GM12874 (cell line): Measurements from ENCODE around the gene VWF.

Experiments used
- TF ChIP-seq, protein P1 (sequence below): IDR thresholded peaks from 2 replicates; pipeline ENCODE4 v1.5.1; 2011; ENCODE audit warnings: low read depth, mild to moderate bottlenecking, control low read depth, low read length, moderate library complexity; ENCODE audit not compliant: insufficient read depth

VWF gene

DNA sequence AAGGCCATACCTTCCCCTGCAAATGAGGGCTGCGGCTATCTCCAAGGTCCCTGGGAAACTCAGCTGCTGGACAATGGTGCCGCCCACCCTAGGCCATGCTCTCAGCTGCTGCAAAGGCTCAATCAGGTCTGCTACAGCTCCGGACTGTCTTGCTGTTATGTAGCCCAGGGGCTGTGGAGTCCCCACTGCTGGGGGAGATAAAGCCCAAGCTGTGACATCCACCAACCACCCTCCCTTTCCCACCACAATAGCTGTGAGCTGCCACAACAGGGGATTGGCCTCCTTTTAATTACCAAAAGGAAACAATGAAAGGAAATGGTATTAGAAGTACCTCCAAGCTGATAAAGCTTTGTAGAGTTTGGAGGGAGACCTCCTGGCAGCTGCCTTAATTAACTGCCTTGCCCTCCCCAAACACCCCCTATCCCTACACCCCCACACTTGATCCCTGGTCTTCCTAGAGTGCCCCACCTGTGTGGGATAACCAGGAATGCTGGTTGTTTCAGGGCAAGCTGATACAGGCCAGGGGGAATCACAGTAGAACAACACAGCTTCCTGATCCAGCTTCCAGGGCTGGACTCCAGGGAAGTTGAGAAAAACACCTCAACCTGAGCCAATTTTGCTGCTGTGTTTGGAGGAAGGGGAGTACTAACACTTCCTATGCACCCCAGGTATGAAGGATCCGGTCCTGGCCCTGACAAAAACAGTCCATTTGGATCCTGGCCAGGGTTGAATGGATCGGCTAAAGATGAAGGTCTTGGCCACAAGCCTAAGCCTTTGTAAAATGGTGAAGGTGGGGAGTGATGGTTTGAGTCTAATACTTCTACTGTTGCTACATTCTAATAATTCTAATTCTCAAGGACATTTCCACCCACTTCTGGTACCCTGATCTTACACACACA, at the start of gene VWF:
Gene VWF, minus strand, starts transcription at position 260 of the 899 bp plus-strand sequence. CDS start 1,474 bp downstream, outside the sequence.
- TF ChIP-seq, protein P1, sequence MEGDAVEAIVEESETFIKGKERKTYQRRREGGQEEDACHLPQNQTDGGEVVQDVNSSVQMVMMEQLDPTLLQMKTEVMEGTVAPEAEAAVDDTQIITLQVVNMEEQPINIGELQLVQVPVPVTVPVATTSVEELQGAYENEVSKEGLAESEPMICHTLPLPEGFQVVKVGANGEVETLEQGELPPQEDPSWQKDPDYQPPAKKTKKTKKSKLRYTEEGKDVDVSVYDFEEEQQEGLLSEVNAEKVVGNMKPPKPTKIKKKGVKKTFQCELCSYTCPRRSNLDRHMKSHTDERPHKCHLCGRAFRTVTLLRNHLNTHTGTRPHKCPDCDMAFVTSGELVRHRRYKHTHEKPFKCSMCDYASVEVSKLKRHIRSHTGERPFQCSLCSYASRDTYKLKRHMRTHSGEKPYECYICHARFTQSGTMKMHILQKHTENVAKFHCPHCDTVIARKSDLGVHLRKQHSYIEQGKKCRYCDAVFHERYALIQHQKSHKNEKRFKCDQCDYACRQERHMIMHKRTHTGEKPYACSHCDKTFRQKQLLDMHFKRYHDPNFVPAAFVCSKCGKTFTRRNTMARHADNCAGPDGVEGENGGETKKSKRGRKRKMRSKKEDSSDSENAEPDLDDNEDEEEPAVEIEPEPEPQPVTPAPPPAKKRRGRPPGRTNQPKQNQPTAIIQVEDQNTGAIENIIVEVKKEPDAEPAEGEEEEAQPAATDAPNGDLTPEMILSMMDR, result no peak

DNA sequence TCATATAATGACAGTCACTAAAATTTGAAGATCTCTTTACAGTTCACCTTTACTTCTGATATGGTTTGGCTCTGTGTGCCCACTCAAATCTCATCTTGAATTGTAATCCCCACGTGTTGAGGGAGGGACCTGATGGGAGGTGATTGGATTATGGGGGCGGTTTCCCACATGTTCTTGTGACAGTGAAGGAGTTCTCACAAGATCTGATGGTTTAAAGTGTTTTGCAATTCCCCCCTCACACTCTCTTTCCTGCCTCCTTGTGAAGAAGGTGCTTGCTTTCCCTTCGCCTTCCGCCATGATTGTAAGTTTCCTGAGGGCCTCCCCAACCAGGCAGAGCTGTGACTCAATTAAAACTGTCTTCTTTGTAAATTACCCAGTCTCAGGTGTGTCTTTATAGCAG, 48.4 kb upstream of the VWF start:
- TF ChIP-seq, protein P1, result no peak

DNA sequence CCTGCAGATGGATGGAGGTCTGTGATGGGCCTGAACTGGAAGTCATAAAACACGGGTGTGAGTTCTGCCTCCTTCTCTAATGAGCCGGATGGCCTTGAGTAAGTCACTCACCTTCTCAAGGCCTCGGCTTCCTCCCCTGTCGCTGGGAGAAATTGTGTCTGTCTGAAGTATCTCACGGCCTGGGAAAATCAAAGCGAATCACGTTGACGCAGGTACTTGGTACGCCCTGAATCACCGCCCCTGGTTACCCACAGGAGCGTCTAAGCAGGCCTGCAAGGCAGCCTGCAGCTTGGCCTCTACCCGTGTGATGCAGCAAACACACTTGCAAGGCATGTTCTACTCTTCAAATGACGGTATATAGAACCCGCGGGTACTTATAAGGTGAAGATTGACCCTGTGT, 47.6 kb upstream of the VWF start:
- TF ChIP-seq, protein P1, result no peak

DNA sequence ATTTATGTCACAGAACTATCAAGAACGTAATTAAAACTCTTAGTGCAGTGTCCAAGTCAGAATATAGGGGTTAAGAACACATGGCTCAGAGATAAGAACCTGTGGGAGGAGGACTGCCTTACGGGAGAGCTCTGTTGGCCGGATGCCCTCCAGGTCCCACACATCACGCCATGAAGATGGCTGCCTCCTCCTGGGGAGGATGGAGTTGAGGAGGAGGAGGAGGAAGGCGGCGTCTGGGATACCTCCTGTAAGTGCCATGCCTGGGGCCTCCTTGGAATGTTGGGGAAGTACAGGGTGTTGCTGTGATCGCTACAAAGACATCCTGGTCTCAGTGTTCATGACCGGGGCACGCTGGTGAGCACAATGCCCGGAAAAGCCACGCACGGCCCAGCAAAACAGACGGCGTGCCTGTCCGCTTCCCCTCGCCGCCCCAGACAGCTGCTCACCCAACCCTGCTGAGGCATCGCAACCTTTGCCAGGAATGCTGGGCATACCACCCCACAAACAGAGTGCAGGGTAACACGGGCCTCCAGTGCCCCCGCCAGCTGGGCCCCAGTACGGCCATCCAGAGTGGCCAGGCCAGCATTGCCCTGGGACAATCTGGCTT, 47.0 kb upstream of the VWF start:
- TF ChIP-seq, protein P1, result no peak

DNA sequence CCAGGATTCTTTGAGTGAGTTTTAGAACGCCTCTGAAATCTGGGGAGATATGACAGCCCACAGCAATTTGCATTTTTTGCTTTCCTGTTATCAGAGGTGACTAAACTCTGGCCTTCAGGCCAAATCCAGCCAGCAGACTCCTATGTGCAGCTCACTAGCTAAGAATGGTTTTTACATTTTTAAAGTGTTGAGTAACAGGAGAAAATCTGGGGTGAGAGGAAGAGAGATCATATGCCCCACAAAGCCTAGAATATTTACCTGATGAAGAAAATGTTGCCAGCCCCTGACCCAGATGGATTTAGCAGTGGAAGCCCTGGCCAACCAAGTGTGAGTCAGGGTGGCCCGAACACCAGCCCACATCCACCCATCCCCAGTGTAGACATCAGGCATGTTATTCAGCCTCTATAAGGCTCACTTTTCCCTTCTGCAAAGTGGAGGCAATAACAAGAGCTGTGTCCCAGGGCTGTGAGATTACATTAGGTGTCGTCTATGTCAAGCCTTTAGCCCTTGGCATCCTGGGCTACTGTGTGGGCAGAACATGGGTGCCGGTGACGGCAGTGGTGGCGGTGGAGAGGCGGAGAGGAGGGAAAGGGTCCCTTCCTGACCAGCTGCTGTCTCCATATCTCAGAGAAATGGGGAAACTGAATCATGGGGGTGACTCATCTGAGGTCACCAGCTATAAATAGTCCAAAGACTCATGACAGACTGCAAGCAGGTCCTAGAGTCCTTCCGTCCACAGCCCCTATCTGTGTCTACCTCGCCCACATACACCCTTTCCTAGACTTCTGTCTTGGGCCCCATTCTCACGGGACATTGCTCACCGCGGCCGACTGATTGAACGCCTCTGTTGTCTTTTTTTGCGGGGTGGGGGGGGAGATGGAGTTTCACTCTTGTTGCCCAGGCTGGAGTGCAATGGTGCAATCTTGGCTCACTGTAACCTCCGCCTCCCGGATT, 43.1 kb upstream of the VWF start:
- TF ChIP-seq, protein P1, result no peak

DNA sequence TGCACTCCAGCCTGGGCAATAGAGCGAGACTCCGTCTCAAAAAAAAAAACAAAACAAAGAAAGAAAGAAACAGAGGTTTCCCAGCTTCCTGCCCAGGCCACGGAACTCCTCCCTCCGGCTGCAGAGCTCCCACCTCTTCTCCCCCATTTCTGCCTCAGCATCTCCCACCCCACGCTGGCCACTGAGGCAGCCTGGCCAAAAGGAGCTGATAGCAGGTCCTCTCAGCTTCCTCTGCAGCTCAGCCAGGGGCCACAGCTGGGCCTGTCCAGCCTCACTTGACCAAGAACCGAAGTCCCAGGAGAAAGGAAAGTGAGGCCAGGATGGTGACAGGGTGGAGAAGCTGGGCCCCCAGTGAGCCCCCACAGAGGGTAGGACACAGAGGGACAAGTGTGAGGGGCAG, 42.3 kb upstream of the VWF start:
- TF ChIP-seq, protein P1, result no peak

DNA sequence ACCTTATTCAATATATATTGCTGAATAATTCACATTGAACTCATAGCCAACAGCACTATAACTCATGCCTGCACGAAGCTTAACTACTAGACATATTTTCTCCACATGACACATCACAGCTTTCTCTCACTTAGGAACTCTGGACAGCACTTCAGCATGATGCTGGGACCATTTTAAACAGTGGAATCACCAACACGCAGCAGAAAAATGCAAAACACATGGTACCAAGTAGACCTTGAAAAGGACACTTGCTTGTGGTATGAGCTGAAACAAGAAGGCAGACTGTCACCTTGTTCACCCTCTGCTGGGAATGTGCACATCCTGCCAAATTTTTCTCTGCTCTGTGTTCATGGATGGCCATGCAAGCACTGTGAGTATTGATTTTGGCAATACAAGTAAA, 40.9 kb upstream of the VWF start:
- TF ChIP-seq, protein P1, result no peak
